Neutrophil (primary cell): ENCODE data around the gene A3GALT2.

ENCODE experiments used
- H3K27ac ChIP-seq: fragments of 200-600 bp; sonication (generic); 2 replicates; pipeline ENCODE4 v1.5.1; 2016; ENCODE audit warnings: mild to moderate bottlenecking, moderate library complexity
- H3K27me3 ChIP-seq: fragments of 200-600 bp; sonication (generic); 2 replicates; pipeline ENCODE4 v1.6.0; 2016; ENCODE audit warnings: mild to moderate bottlenecking
- H3K36me3 ChIP-seq: fragments of 200-600 bp; sonication (generic); 2 replicates; pipeline ENCODE4 v1.5.1; 2017
- H3K4me1 ChIP-seq, 2 experiments: fragments of 200-600 bp in 1 of 2; sonication (generic) in 1 of 2; 1 replicate in 1 of 2; 2 replicates in 1 of 2; pipeline versions ENCODE4 v1.5.1 to v1.6.1; 2013 to 2016; ENCODE audit warnings: low read depth in 1 of 2, low read length in 1 of 2, mild to moderate bottlenecking in 1 of 2, moderate library complexity in 1 of 2; ENCODE audit not compliant: control insufficient read depth in 1 of 2, insufficient read depth in 1 of 2
- H3K4me3 ChIP-seq, 2 experiments: fragments of 200-600 bp in 1 of 2; sonication (generic) in 1 of 2; 1 replicate in 1 of 2; 2 replicates in 1 of 2; pipeline ENCODE4 v1.5.1; 2013 to 2016; ENCODE audit warnings: low read depth in 1 of 2, low read length in 1 of 2, mild to moderate bottlenecking in 1 of 2, moderate library complexity in 1 of 2
- H3K9me3 ChIP-seq: fragments of 200-600 bp; sonication (generic); 2 replicates; pipeline ENCODE4 v1.5.1; 2016
- TF ChIP-seq, protein P1 (sequence below): fragments of 200-600 bp; sonication (generic); IDR thresholded peaks from 2 replicates; pipeline ENCODE4 v1.5.1; 2016; ENCODE audit warnings: antibody characterized with exemption

Gene A3GALT2

DNA sequence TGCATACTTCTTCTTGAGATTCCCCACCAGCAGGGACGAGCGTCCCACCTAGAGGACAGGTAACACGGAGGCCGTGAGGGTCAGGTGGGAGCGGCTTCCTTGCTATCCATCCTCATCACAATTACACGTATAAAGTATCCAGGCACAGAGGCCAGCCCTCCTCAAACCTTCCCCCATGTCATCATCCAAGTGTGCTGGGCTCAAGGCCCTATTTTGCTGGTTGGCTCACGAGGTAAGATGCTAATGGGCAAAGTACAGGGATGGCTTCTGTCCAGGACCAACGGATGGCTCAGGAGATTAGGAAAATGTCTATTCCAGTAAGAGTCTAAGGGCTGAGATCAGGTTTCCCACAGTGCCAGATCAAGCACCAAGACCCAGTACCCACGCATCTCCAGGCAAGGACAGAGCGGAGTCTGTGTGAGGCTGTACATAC lies 11.5 kb upstream of the A3GALT2 start:
- TF ChIP-seq, protein P1, sequence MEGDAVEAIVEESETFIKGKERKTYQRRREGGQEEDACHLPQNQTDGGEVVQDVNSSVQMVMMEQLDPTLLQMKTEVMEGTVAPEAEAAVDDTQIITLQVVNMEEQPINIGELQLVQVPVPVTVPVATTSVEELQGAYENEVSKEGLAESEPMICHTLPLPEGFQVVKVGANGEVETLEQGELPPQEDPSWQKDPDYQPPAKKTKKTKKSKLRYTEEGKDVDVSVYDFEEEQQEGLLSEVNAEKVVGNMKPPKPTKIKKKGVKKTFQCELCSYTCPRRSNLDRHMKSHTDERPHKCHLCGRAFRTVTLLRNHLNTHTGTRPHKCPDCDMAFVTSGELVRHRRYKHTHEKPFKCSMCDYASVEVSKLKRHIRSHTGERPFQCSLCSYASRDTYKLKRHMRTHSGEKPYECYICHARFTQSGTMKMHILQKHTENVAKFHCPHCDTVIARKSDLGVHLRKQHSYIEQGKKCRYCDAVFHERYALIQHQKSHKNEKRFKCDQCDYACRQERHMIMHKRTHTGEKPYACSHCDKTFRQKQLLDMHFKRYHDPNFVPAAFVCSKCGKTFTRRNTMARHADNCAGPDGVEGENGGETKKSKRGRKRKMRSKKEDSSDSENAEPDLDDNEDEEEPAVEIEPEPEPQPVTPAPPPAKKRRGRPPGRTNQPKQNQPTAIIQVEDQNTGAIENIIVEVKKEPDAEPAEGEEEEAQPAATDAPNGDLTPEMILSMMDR = no peak
- peak overlapping the region; percentile 96 for H3K27ac ChIP-seq
- peaks cover 96 to 99% of the 10 kb centered on the region in 2 experiments for H3K4me1 ChIP-seq
- no peaks in the 10 kb centered on the region for H3K27me3 ChIP-seq
- H3K9me3 ChIP-seq = no peaks in the 10 kb centered on the region
- peak overlapping the region; percentile 15 to 33 for H3K4me3 ChIP-seq
- peaks cover 74% of the 10 kb centered on the region for H3K36me3 ChIP-seq

DNA sequence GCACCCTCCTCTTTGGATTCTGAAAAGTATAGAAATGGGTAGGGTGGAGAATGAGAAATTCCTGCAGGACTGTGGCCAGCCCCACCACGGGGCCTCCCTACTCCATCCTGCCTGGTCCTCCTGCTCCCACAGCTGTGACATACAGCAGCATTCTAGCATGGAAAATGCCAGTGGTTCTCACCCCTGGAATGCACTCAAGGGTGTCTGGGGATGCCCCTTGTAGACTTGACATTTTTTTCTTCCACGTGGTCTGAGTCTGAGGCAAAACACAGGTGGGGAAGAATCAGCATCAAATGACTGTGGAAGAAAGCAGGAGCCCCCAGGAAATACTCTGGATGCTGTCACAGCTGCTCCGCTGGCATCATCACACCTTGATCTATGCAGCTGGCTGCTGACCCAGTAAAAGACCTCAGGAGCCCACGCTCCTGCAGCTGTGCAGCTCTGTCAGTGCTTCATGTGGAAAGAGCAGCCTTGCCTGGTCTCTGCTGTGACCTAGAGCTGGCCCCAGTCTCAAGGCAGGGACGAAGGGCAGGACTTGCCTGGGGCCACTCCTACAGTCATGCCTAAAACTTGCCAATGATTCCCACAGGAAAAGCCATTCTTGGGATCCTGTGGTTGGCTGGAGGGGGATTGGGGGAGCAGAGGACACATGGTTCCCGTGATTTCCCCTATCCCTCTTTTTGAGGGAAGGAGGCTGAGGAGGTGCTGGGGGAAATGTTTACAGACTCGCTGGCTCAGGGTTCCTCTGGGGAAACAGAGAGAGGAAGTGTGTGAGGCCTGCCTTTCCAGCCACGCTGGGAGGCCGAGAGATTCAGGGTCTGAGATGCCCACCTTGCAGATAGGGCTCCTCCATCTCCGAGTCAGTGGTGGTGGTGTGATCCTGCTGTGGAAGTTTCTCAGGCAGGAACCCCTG lies 10.8 kb upstream of the A3GALT2 start:
- TF ChIP-seq, protein P1 = no peak
- H3K4me1 ChIP-seq = peaks cover 96 to 99% of the 10 kb centered on the region in 2 experiments
- H3K4me3 ChIP-seq = peak overlapping the region; percentile 15 to 33
- no peaks in the 10 kb centered on the region for H3K9me3 ChIP-seq
- no peaks in the 10 kb centered on the region for H3K27me3 ChIP-seq
- peak overlapping the region; percentile 96 for H3K27ac ChIP-seq
- peaks cover 79% of the 10 kb centered on the region for H3K36me3 ChIP-seq

DNA sequence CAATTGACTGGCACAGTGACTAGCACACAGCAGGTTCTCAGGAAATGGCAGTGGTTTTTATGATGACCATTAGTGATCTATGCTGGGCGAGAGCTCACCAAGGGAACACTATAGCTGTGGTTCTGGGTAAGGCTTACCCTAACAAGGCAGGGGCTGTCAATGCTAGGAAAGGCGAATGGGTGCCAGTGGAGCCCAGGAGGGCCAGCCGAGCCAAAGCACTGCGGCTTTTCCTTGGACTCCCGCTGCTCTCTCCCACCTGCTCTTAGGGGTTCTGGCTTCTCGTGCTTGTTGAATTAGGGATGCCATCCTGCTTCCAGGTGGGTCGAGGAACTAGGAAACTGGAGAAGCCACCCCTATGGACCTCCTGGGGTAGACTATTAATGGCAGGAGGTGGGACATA lies 10.0 kb upstream of the A3GALT2 start:
- no peak overlapping the region for H3K4me3 ChIP-seq
- no peaks in the 10 kb centered on the region for H3K9me3 ChIP-seq
- H3K27ac ChIP-seq = peak overlapping the region; percentile 96
- H3K36me3 ChIP-seq = peaks cover 84% of the 10 kb centered on the region
- TF ChIP-seq, protein P1 = no peak
- peaks cover 96 to 99% of the 10 kb centered on the region in 2 experiments for H3K4me1 ChIP-seq
- H3K27me3 ChIP-seq = no peaks in the 10 kb centered on the region

DNA sequence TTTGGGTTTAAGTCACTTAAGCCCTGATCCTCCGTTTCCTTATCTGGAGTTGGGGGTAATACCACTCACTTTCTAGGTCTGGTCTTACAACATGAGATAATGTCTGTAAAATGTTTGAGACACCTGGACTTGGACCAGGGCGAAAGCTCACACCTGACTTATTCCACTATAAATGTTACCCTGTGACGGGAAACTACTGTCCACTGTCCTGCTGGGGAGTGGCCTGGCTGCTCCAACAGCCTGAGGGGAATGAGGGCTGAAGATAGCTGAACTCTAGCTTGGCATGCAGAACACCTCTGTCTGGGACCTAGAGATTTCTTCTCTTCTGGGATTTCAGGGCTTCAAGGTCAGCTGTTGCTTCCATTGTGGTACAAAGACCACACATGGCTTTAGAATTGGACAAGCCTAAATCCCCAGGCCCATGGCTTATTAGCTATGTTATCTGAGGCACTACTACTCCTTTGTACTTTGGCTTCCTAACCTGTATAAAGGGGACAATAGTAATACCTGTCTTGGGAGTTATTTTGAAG lies 9.5 kb upstream of the A3GALT2 start:
- Histone ChIP-seq H3K27ac (peak overlapping the region; percentile 96), H3K4me1 (peaks cover 96 to 99% of the 10 kb centered on the region in 2 experiments), H3K4me3 (no peak overlapping the region), H3K9me3 (no peaks in the 10 kb centered on the region), H3K36me3 (peaks cover 89% of the 10 kb centered on the region), H3K27me3 (no peaks in the 10 kb centered on the region)
- TF ChIP-seq, protein P1 = no peak

DNA sequence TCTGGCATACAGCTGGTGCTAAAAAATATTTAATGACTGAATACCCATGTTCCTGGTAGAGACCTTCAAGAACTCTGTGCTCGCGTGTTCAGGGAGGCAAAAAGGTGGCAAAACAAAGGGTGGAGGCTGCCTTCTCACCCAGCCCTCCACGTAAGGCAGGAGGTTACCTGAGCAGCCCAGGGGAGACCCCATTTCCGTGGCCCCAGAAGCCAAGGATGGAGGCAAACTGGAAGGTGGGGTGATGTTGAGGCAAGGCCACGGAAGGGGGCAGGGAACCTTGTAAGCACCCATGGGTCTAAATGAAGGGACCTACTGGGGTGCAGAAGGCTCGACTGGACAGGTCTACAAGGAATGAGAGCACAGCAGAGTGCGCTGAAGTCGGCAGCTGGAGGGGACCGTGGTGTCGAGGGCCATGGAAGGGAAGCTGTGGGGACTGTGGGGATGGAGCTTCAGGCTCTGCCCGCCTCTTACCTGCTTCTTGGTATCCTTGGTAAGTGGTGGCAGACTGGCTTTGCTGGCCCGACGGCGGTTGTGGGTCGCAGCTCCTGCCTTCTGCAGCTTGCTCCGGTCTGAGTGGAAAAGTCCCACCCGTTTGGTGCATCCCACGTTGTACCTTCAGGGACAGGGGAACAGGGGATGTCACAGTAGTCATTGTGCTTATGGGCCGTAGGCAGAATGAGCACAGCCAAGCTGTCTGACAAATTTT lies 8.9 kb upstream of the A3GALT2 start:
- TF ChIP-seq, protein P1 = no peak
- H3K4me3 ChIP-seq = no peak overlapping the region
- peaks cover 96% of the 10 kb centered on the region for H3K36me3 ChIP-seq
- H3K4me1 ChIP-seq = peaks cover 96 to 99% of the 10 kb centered on the region in 2 experiments
- H3K27ac ChIP-seq = peak overlapping the region; percentile 96
- no peaks in the 10 kb centered on the region for H3K27me3 ChIP-seq
- peaks cover 6% of the 10 kb centered on the region for H3K9me3 ChIP-seq
